NCI-H446 treated with DMSO at 0.1 percent for 48 hours (cell line): ENCODE results near the gene CDT1.

Experiments used
- DNase-seq: peaks from one replicate; lab custom pipeline; 2025; lab: John Stamatoyannopoulos, UW

The CDT1 gene

DNA sequence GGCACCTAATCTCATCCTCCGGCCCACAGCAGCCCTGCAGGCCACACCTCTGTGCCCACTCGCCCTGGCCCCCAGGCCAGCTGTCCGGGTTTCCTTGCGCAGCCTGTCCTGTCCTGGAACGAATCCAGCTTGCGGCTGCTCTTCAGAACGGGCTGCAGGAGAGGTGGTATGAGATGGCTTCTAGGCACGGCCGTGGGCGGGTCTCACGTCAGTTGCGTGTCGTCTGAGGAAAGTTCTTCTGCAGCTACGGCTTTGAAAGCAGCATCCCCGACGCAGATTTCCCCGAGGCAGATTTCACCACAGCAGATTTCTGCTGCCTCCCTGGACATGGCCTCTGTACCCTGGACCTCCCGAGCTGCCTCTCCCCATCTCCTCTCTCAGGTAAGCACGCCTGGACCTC lies 35.0 kb downstream of the CDT1 start:
- DNase-seq: no peak

DNA sequence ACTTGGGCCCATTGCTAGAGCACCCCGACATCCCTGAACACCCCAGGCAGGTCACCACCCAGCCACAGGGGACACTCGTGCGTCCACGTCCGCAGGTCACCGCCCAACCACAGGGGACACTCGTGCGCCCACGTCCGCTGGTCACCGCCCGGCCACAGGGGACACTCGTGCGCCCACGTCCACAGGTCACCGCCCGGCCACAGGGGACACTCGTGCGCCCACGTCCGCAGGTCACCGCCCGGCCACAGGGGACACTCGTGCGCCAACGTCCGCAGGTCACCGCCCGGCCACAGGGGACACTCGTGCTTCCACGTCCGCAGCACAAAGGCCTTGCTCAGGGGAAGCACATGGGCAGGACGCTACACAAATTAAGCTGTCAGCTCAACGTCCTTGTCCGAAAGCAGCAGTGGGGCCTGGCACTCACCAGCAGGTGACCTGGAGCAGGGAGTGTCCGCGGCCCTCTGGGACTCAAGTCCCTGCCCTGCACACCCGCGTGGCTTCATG lies 35.5 kb downstream of the CDT1 start:
- no peak for DNase-seq

DNA sequence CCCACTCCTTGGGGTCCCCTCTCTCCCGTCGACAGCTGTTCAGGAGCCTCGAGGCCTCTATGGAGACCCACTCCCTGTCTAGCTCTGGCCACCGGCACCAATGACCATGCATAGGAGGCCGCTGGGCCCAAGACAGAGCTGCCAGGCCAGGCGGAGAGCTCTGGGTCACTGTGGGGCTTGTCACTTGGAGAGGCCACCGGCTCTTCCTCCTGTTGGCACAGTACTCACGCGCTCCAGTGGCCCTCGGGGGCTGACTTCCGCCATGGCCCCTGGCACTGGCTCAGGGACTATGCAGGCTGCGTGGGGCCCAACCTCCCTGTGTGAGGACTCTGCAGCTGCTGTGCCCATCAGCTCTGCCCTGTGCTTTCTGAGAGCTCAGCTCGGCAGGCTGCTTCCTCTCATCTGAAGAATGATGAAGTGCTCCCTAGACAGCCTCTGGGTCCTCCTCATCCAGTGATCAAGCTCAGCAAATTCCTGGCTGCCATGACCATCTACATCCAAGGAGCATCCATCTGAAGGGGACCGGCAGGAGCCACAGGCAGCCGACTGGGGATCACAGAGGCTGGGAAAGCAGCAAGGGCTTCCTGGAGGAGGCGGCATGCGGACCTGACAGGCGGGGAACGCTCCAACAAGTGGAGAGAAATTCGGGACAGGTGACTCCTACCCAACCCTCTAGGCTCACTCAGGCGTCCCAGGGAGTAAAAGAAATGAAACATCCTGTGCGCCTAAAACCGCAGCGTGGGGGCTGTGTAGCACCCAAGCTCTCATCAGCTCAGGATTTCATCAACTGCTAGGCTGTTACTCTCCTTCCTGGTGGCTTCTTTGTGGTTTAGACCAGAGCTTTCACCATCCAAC lies 36.4 kb downstream of the CDT1 start:
- no peak for DNase-seq

DNA sequence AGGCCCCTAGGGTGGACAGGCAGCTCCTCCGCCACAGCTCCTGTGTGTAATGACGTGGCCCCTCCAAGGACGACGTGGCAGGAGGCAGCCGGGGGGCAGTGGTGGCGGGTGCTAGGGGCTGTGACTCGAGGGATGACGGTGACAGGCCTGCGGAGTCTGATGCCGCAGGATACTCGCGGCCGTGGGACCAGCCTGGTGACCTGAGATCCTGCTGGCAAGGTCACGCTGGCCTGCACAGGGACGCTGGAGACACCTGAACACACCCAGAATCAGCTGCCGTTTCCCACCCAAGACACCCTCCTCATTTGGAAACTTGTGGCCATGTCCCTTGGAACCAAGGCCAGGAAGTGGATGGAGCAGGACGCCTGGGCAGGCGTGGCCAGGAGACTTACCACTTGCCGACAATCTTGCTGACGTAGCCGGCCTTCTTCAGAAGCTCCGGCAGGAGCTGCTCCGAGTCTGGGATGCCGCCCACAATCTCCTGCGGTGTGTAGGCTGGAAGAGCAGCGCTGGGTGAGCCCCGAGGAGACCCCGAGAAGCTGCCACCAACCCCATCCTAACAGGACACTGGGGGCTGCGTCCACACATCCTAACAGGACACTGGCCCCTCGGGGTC lies 37.1 kb downstream of the CDT1 start:
- no peak for DNase-seq

DNA sequence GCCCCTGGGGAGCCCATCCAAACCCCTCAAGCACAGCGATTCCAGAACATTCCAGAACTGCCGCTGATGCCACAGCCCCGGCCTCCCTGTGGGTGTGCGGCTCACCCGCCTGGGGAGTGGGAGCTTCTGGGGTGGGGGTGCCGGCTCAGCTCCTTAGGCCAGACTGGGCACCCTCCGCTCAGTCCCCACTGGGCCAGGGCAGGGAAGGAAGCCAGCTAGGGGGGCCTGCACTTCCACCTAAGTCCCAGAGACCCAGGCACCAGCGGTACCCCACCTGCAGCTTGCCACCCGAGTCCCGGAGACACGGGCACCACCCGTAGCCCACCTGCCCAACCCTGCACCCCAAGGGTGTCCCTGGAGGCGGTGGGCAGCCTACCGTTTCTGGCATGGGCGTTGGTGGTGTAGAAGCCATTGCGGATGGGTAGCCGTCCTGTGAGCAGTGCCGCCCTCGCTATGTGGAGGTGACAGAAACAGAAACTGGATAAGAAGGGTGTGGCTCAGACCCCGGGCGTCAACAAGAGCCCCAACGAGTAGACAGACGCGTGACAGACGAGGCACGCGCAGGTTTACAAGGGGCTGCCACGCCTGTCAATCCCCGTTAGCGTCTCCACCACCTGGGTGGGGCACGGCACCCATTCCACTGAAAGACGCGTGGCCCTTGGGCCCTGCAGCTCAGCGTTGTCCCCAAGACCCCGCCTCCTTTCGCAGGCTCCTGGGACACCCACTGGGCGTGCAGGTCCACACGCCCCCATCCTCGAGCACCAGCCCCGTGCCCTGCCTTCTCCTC lies 38.1 kb downstream of the CDT1 start:
- no peak for DNase-seq

DNA sequence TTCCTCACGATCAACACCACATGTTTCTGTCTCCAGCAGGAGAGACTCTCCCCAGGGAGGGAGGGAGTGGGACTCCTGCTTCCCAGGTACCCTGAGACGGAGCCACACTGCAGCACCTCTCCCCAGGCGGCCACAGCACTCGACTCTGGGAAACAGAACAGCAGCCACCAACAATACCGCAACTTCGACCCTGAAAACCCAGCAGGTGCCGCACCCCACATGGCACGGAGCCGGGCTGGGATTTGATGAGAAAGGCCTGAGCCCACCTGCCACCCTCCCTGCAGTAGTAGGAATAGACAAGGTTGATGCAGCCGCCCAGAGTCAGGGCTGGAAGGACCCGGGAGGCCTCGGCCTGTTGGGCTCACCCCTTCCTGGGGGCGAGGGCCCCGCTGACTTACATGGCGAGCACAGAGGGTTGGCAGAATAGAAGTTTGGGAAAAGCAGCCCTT lies 38.7 kb downstream of the CDT1 start:
- DNase-seq: no peak

DNA sequence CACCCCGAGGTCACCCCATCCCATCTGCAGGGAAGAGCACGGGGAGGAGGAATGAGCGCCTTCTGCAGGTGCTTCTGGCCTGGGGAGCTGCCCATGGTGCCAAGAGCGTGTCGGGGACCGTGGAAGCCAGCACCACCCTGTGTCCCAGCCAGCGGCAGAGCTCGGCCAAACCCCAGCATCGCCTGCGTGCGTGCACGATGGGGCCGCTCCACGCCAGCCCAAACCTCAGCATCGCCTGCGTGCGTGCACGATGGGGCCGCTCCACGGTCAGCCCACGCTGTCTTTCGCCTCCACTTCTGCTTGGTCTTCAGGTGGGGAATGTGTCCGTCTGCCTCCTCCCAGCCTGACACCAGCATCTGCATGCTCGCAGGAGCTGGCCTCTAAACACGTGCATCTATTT lies 39.2 kb downstream of the CDT1 start:
- no peak for DNase-seq

DNA sequence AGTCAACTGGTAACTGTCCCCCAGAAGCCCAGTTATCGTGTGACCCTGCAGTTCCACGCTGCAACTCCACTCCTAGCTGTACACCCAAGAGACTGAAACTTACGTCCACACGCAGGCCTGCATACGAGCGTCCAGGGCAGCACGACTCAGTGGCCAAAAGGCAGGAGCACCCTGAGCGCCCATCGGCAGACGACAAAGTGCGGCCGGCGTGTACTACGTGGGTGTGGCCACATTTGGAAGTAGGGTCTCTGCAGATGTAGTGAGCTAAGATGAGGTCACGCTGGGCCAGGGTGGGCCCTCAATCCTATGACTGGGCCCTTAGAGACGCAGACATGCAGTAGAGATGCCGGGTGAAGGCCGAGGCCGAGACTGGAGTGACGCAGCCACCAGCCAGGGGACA lies 39.7 kb downstream of the CDT1 start:
- DNase-seq: no peak

DNA sequence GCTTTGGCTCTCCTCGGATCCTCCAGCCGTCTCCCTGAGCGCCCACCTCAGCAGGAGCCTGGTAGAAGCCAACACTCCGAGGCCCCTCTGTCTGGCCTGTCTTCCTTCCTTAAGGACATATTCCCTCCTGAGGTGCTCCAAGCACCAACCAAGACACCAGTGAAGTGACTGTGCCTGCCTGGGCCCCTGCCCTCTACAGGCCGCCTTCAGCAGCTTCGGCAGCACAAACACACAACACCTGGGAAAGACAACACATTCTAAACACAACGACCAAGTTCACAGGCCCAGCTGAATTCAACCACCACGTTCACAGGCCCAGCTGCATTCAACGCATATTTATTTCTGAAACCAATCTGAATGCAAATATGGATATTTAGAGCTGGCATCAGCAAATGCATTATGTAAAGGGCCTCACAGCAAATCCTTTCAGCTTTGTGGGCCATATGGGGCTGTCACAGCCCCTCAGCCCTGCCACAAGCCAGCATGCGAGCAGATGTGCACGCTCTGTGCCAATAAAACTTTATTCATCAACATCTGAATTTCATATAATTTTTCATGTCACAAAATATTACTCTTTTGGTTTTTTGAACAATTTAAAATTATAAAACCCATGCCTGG lies 40.9 kb downstream of the CDT1 start:
- DNase-seq: no peak

DNA sequence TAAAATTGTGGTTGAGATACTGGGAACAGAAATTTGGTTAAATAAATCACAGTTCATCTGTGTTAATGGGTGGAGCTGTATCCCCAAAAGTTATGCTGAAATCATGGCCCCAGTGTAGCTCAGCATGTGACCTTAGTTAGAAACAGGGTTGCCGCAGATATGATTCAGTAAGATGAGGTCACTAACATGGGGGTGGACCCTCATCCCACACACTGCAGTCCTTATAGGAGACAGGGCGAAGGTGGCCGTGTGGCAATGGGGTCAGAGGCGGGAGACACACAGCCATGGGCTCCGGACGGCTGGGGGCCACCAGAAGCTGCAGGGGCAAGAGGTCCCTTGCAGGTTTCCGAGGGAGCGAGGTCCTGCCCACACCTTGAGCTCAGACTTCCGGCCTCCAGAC lies 42.5 kb downstream of the CDT1 start:
- DNase-seq: no peak

DNA sequence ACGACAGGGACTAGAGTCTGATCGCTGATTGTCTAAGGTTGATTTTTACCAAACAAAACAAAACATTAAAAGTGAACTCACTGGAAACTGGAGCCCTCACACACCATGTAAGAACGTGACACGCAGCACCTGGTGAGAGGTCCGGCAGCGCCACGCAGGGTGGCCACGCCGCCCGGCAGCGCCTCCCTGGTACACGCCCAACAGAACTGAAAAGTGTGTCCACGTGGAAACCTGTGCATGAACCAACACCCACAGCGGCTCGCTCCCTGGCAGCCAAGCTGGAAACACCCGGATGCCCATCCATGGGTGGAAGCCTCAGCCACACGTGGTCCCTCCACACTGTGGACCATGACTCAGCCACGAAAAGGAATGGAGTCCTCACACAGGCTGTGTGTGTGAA lies 44.1 kb downstream of the CDT1 start:
- DNase-seq: no peak

DNA sequence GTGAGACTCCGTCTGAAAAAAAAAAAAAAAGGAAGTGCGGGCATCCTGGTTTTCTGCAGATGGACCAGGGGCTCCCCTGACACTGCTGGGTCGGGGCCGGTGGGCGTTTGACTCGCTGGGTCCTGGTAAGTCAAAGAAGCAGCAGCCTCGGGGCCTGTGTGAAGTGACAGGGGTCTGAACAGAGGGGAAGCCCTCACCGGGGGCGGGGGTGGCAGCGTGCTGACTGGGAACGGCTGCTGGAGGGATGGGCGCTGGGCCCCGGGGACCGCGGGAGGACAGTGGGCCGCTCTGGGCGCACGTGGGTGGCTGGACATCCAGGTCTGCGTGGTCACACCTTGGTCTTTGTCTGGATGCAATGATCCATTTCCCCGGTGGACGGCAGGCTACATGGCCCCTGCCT lies 45.0 kb downstream of the CDT1 start:
- DNase-seq: no peak

DNA sequence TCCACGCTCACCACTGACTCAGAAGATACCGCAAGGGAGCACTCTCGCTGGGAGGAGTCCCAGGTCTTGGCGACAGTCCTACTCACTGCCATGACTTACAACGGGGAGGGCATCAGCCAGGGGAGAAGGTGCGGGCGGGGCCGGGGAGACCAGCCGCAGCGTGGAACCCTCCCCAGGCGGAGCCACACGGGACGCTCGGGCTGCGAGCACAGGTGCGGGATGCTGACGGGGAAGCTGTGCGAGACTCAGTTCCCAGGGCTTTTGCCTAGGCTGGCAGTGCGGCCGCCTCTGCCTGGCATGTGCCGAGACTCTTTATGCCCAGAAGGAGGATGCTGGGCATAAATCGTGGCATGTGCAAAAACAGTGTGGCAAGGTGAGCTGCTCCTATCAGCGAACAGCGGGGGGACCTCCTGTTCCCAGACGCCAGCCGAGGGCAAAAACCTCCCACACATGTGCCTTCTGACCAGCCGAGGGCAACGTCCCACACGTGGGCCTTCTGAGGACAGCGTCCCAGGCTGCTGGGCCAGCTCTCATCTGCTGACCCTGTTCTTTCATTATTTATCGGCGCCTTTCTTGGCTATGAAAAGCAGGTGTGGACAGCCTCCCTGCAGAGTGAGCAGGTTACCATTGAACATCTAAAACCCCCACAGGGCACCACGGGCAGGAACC lies 47.1 kb downstream of the CDT1 start:
- no peak for DNase-seq

DNA sequence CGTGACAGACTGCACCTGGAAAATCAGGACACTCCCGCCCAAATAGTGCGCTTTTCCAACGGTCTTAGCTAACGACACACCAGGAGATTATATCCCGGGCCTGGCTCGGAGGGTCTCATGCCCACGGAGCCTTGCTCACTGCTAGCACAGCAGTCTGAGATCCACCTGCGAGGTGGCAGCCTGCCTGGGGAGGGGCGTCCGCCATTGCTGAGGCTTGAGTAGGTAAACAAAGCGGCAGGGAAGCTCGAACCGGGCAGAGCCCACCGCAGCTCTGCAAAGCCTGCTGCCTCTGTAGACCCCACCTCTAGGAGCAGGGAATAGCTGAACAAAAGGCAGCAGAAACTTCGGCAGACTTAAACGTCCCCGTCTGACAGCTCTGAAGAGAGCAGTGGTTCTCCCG lies 48.0 kb downstream of the CDT1 start:
- DNase-seq: no peak

DNA sequence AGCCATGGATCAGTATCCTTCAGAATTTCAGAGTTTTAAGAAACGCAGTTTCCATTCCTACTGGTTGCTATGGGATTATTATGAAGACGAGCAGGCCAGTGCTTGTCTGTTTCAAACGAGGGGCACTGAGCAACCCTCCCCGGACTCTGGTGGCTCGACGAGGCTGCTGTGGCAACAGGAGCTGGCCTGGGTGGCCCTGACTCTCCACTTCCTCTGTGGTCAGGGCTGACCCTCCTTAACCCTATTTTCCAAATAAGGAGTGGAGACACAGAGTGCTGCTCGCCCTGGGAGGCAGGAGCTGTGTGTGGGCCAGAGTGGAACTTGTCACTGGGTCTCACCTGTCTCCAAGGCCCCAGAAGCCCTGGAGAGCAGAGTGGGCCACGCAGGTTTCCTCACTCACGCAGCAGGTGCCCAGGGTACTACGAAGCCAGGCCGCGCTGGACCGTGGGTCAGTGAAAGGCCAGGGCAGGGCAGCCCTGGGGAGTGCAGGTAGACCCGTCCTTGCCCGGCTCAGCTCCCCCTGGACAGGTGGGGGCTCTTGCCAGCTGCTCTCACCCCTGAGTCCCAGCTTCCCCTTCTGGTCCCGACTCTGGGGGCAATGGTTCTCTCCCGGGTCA lies 49.8 kb downstream of the CDT1 start:
- DNase-seq: no peak

DNA sequence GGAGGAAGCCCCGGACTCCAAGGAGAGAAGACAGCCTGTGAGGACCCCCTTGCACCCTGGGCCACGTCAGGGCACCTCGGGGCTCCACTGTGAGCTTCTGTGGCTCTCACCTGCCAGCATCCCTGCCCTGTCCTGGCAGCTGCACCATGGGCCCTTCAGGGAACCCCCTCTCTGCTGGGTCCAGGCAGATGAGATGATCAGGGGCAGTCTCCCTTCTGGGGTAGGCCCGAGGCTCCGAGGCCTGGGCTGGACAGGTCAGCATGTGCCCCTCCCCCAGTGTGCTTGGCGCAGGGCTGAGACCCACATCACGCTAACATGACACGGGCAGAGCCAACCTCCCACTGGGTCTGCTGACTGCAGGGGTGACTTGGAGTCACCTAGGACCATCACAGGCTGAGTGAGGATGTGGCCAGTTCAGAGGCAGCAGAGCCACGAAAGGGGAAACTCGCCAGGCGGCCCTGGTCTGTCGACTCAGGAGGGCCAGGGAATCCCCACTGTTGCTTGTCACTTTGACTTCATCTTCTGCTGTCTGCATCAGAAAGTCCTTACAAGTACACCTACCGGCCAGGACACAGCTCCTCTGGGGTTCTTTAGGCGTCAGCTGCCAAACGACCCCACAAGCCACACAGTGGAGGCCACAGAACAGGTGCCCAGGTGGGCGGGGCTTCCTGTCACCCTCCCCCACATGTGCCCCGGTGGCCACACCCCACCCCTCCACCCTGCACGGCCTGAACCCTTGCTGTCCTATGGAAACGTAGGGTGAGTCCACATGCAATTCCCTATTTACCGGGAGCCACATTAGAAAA lies 50.9 kb downstream of the CDT1 start:
- DNase-seq: no peak

DNA sequence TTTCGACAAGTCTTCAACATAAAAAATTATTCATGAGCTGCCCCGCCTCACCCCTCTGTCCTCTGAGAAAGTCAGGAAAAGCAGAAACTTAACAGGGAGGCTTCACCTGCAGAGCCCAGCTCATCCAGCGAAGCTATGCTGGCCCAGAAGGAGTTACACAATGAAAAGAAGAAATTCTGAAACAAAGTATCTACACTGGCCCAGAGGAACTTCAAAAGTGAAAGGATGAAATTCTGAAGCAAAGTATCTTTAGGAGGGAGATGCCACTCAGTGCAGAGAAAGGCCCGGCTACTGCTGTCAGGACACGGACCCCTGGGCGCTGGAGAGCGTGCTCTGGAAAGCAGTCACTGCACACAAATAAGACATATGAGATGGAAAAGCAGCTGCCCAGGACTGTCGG lies 51.6 kb downstream of the CDT1 start:
- DNase-seq: no peak

DNA sequence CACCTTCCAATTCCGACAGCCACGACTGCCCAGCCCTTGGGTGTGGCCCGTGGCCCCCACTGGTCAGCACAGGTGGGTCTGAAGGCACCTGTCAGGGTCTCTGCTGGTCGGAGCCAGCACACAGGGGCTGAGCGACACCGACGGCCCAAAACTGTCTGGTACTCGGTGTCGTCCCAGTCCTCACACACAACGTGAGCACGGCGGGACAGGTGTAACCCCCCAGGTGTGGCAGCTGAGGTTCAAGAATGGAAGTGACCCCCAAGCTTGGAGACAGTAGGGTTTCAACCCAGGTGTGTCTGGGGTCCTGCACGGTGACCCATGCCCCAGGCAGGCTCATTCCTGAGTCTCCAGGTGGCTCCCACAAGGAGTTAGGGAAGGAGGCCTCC lies 52.1 kb downstream of the CDT1 start:
- no peak for DNase-seq

DNA sequence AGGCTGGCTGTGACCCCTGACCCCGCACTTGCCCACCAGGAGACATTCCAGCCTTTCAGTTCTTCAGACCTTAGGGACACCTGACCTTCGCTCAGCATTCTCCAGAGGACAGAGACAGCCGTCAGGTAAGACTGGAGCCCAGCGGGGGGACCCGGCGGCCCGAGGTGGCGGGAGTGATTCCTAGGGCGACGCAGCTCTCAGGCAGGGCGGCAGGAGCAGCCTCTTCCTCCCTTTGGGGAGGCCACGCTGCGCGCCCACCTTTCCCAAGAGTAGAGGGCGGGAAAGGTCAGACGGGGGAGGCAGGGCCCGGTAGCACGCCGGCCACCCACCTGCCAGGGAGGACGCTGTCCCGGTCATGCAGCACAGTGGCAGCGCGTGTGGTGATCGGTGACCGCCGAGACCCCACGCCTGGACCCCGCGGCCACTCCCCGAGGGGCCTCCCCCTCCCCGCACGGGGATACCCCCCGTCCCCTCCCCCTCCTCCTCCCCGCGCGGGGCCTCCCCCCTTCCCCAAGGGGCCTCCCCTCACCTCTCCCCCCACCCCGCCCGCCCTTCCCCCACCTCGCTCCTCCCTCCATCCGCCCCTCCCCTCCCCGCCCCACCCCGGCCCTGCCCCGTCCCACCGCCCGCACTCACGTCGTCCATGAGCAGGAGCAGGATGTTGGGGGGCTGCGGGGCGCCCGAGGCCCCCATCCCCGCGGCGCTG lies 52.7 kb downstream of the CDT1 start:
- no peak for DNase-seq
